AG09319 (cell line): ENCODE data around the gene CHORDC1.
"Not testable (repeated sequence)": the region's sequence is repeated elsewhere in the genome, so short reads cannot be mapped to it uniquely, and the experiment has no call there.

Source experiments
- DNase-seq: peaks from one replicate; pipeline ENCODE4 v3.0.0-alpha.2; 2010; ENCODE audit warnings: low read depth; ENCODE audit errors: extremely low read depth
- CTCF ChIP-seq: IDR thresholded peaks from 2 replicates; pipeline ENCODE4 v1.5.1; 2011; ENCODE audit warnings: low read depth, mild to moderate bottlenecking, inconsistent platforms, low read length, moderate library complexity

The CHORDC1 gene

GRCh38 chr11:90168571-90168970, 54.3 kb downstream of the CHORDC1 start:
- no peak for TF ChIP-seq CTCF
- no peak for DNase-seq

GRCh38 chr11:90167704-90168103, 55.1 kb downstream of the CHORDC1 start:
- not testable (repeated sequence) for DNase-seq

- DNase-seq, result not testable (repeated sequence)
Measured at GRCh38 chr11:90166982-90167573, 55.8 kb downstream of the CHORDC1 start.
